ENCODE data around the gene MBTPS1.

GRCh38 chr16:84045001-84045817, 71.5 kb downstream of the MBTPS1 start:
- TF ChIP-seq, protein P1, sequence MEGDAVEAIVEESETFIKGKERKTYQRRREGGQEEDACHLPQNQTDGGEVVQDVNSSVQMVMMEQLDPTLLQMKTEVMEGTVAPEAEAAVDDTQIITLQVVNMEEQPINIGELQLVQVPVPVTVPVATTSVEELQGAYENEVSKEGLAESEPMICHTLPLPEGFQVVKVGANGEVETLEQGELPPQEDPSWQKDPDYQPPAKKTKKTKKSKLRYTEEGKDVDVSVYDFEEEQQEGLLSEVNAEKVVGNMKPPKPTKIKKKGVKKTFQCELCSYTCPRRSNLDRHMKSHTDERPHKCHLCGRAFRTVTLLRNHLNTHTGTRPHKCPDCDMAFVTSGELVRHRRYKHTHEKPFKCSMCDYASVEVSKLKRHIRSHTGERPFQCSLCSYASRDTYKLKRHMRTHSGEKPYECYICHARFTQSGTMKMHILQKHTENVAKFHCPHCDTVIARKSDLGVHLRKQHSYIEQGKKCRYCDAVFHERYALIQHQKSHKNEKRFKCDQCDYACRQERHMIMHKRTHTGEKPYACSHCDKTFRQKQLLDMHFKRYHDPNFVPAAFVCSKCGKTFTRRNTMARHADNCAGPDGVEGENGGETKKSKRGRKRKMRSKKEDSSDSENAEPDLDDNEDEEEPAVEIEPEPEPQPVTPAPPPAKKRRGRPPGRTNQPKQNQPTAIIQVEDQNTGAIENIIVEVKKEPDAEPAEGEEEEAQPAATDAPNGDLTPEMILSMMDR (IDR thresholded peaks at IDR 0.05) = no peak
- TF ChIP-seq POLR2A (IDR thresholded peaks at IDR 0.05) (no peak), POLR2AphosphoS5 (IDR thresholded peaks at IDR 0.05) (no peak)
